ENCODE measurements around the gene CMYA5. TPM values are rescaled to one million over a fixed set of nuclear protein-coding genes. Genes with fewer than 3 reads are reported as not detected.

Gene CMYA5
- total and polyA plus RNA-seq, 2 experiments from 2014 or later = 1.1 to 3.5 TPM

DNA sequence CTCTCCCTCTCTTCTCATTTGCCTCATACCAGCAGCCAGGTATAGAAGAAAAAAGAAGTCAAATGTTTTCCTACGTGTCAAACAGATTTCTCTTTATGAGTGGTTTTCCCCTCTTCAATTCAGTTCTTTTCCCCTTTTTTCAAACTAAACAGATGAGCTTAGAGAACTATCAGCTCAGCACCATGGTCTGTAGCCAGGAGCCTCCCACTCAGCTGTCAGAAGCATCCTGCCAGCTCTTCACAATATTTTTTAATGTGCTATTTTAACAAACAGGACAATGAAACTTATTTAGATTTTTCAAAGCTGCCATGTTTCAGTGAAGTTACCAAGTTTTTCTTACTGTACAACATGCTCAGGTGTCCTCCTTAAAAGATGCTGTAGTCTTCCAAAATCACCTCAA is 63.5 kb downstream of the CMYA5 start:
- Histone ChIP-seq H3K9me3 (ENCODE audit: low read depth) (no peaks in the 10 kb centered on the region), H3K4me2 (no peak overlapping the region), H3K4me1 (ENCODE audit: insufficient read depth) (peaks cover 6% of the 10 kb centered on the region), H2AFZ (no peak overlapping the region), H3K27me3 (no peaks in the 10 kb centered on the region), H3K4me3 (no peak overlapping the region), H3K79me2 (no peaks in the 10 kb centered on the region), H4K20me1 (ENCODE audit: insufficient read depth, poor library complexity, severe bottlenecking) (no peaks in the 10 kb centered on the region), H3K9me2 (replicated peaks; ENCODE audit: insufficient read depth) (no peaks in the 10 kb centered on the region), H3K36me3 (replicated peaks; ENCODE audit: insufficient read depth, low read depth) (no peaks in the 10 kb centered on the region), H3K27ac (no peak overlapping the region)
- no peak for DNase-seq (ENCODE audit: low spot score)
- WGBS (ENCODE audit: low lambda C conversion rate, missing lambda C conversion rate) = 86% methylated on average over 1 of the region's 1 CpG
- TF ChIP-seq EZH2phosphoT487 (IDR thresholded peaks at IDR 0.05; ENCODE audit: low read depth, severe bottlenecking, unreplicated experiment) (no peak), EZH2 (IDR thresholded peaks at IDR 0.05; ENCODE audit: borderline replicate concordance) (no peak)
- TF ChIP-seq, protein P1, sequence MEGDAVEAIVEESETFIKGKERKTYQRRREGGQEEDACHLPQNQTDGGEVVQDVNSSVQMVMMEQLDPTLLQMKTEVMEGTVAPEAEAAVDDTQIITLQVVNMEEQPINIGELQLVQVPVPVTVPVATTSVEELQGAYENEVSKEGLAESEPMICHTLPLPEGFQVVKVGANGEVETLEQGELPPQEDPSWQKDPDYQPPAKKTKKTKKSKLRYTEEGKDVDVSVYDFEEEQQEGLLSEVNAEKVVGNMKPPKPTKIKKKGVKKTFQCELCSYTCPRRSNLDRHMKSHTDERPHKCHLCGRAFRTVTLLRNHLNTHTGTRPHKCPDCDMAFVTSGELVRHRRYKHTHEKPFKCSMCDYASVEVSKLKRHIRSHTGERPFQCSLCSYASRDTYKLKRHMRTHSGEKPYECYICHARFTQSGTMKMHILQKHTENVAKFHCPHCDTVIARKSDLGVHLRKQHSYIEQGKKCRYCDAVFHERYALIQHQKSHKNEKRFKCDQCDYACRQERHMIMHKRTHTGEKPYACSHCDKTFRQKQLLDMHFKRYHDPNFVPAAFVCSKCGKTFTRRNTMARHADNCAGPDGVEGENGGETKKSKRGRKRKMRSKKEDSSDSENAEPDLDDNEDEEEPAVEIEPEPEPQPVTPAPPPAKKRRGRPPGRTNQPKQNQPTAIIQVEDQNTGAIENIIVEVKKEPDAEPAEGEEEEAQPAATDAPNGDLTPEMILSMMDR (IDR thresholded peaks at IDR 0.05; ENCODE audit: poor library complexity) = no peak

DNA sequence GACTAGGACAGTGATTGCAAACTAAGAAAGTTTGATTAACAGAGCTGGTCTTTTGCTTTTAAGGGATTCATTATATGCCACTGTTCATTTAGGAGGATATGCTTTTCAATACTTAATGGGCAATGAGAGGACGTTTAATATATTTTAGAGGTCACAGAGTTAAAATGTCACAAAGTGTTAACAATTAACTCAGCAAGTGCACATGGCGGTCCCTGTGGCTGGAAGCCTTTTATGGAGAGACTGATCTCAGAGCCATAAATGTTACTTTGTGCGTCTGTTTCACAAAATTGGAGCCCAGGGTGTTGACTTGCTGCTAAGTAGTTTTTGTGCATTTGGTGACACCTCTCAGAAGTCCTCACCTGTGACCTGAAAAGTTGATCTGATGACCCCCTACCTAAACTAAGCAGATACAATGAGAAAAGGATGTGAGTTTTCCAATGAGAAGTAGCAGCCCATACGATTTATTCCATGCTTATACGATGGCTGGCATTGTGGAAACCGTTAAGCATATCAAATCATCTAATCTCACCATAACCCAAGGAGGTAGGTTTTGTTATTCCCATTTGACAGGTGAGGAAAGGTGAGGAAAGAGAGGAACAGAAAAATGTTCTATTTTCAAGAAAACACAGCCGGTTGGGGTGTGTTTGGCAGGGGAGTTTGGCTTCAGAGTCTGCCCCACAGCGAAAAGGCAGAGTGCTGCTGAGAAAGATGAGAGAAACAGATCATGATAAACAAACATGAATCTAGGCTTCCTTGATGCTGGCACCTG is 64.4 kb downstream of the CMYA5 start:
- H3K4me2 ChIP-seq = peak overlapping the region; percentile 62
- DNase-seq (ENCODE audit: low spot score) = peak; percentile 19
- H3K4me3 ChIP-seq = no peak overlapping the region
- TF ChIP-seq, protein P1 (IDR thresholded peaks at IDR 0.05; ENCODE audit: poor library complexity) = no peak
- TF ChIP-seq EZH2 (IDR thresholded peaks at IDR 0.05; ENCODE audit: borderline replicate concordance) (no peak), EZH2phosphoT487 (IDR thresholded peaks at IDR 0.05; ENCODE audit: low read depth, severe bottlenecking, unreplicated experiment) (no peak)
- no peaks in the 10 kb centered on the region for H3K9me2 ChIP-seq (replicated peaks; ENCODE audit: insufficient read depth)
- peak overlapping the region; percentile 15 for H2AFZ ChIP-seq
- WGBS (ENCODE audit: low lambda C conversion rate, missing lambda C conversion rate) = 78% methylated on average over 8 of the region's 8 CpGs
- no peaks in the 10 kb centered on the region for H3K36me3 ChIP-seq (replicated peaks; ENCODE audit: insufficient read depth, low read depth)
- no peaks in the 10 kb centered on the region for H3K27me3 ChIP-seq
- H3K79me2 ChIP-seq = no peaks in the 10 kb centered on the region
- no peaks in the 10 kb centered on the region for H4K20me1 ChIP-seq (ENCODE audit: insufficient read depth, poor library complexity, severe bottlenecking)
- peaks cover 6% of the 10 kb centered on the region for H3K4me1 ChIP-seq (ENCODE audit: insufficient read depth)
- H3K27ac ChIP-seq = peak overlapping the region; percentile 81
- no peaks in the 10 kb centered on the region for H3K9me3 ChIP-seq (ENCODE audit: low read depth)

DNA sequence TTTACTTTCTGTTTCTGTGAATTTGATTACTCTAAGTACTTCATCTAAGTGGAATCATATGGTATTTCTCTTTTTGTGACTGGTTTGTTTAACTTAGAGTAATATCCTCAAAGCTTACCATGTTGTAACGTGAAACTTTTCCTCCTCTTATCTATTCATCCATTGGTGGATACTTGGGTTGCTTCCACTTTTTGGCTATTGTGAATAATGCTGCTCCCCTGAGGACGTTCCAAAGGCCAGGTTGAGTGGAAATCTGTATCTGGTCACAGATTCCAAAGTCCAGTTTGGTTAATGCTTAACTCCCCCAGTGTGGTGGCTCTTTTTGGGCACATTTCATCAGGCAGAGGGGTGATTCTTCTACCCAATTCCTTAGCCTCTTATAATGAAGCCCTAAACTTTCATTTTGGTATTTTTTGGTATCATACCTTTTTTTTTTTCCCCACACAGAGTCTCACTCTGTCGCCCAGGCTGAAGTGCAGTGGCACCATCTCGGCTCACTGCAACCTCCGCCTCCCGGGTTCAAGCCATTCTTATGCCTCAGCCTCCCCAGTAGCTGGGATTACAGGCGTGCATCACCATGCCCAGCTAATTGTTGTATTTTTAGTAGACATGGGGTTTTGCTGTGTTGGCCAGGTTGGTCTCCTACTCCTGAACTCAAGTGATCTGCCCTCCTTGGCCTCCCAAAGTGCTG is 65.4 kb downstream of the CMYA5 start:
- H4K20me1 ChIP-seq (ENCODE audit: insufficient read depth, poor library complexity, severe bottlenecking) = no peaks in the 10 kb centered on the region
- DNase-seq (ENCODE audit: low spot score) = peak; percentile 42
- no peaks in the 10 kb centered on the region for H3K79me2 ChIP-seq
- peak overlapping the region; percentile 15 for H2AFZ ChIP-seq
- 81% methylated on average over 7 of the region's 7 CpGs for WGBS (ENCODE audit: low lambda C conversion rate, missing lambda C conversion rate)
- TF ChIP-seq EZH2 (IDR thresholded peaks at IDR 0.05; ENCODE audit: borderline replicate concordance) = no peak
- no peak for TF ChIP-seq EZH2phosphoT487 (IDR thresholded peaks at IDR 0.05; ENCODE audit: low read depth, severe bottlenecking, unreplicated experiment)
- TF ChIP-seq, protein P1 (IDR thresholded peaks at IDR 0.05; ENCODE audit: poor library complexity) = no peak
- peak overlapping the region; percentile 62 for H3K4me2 ChIP-seq
- no peaks in the 10 kb centered on the region for H3K9me2 ChIP-seq (replicated peaks; ENCODE audit: insufficient read depth)
- no peaks in the 10 kb centered on the region for H3K36me3 ChIP-seq (replicated peaks; ENCODE audit: insufficient read depth, low read depth)
- H3K9me3 ChIP-seq (ENCODE audit: low read depth) = no peaks in the 10 kb centered on the region
- no peaks in the 10 kb centered on the region for H3K27me3 ChIP-seq
- no peak overlapping the region for H3K4me3 ChIP-seq
- peaks cover 6% of the 10 kb centered on the region for H3K4me1 ChIP-seq (ENCODE audit: insufficient read depth)
- peak overlapping the region; percentile 81 for H3K27ac ChIP-seq
